ENCODE data around the gene HSD17B13. TPM values are rescaled to one million over a fixed set of nuclear protein-coding genes. Genes with fewer than 3 reads are reported as not detected.

The HSD17B13 gene
- total and polyA plus RNA-seq, 4 donors = 0.15 to 3.1 (median 0.68) TPM

- Histone ChIP-seq H3K36me3 (ENCODE audit: control insufficient read depth in 4 of 4, insufficient read depth in 4 of 4, low read length in 4 of 4) (no peaks in the 10 kb centered on the region), H3K9me3 (ENCODE audit: control insufficient read depth in 4 of 4, insufficient read depth in 3 of 4, low read length in 3 of 4) (no peaks in the 10 kb centered on the region), H3K4me1 (ENCODE audit: control insufficient read depth in 5 of 5, insufficient read depth in 5 of 5, low read length in 5 of 5) (peaks cover 0 to 4% (median 0%) of the 10 kb centered on the region in 5 donors), H3K27me3 (ENCODE audit: control insufficient read depth in 3 of 3, insufficient read depth in 3 of 3, low read length in 2 of 3) (no peaks in the 10 kb centered on the region), H3K9ac (ENCODE audit: insufficient read depth in 1 of 2, low read length in 2 of 2) (no peak overlapping the region), H3K27ac (ENCODE audit: low read depth in 1 of 2, low read length in 1 of 2) (no peak overlapping the region), H3K4me3 (no peak overlapping the region)
- DNase-seq (no peak), ATAC-seq (ENCODE audit: insufficient read depth, low FRiP score) (no peak)
- no peak for TF ChIP-seq CTCF (IDR thresholded peaks at IDR 0.05; ENCODE audit: control extremely low read depth, extremely low read depth)
- 93 to 95% methylated on average over 1 of the region's 1 CpG for WGBS, 2 donors
These were observed 66.9 kb downstream of the HSD17B13 start for GRCh38 chr4:87255755-87256154.

Small RNAs within 50 kb of the gene (small RNA-seq; reads per million reads assigned to genes)
- not detected for gene MIR5705 (ENCODE audit: low replicate concordance)

Other genes with a start within 250 kb of the HSD17B13 start
- gene KLHL8, start 102.3 kb downstream of the HSD17B13 start, total RNA-seq = 10 to 100 TPM; 12.4 to 23.1 TPM
- 1 to 10 TPM; 3.3 to 7.4 TPM for gene KLHL8, start 102.3 kb downstream of the HSD17B13 start, polyA plus RNA-seq
- gene HSD17B11, start 68.3 kb upstream of the HSD17B13 start, total RNA-seq = 100 to 1,000 TPM in 1 of 2 donors, 10 to 100 TPM in 1; 57.8 to 109 TPM
- gene HSD17B11, start 68.3 kb upstream of the HSD17B13 start, polyA plus RNA-seq = 10 to 100 TPM; 43.0 to 53.0 TPM
- gene NUDT9, start 99.7 kb upstream of the HSD17B13 start, total RNA-seq = 10 to 100 TPM; 20.1 to 27.4 TPM
- gene NUDT9, start 99.7 kb upstream of the HSD17B13 start, polyA plus RNA-seq = 10 to 100 TPM; 37.9 to 72.8 TPM
- 100 to 1,000 TPM; 294 to 422 TPM for gene SPARCL1, start 206.5 kb upstream of the HSD17B13 start, total RNA-seq
- 100 to 1,000 TPM in 1 of 2 donors, 10 to 100 TPM in 1; 93.2 to 486 TPM for gene SPARCL1, start 206.5 kb upstream of the HSD17B13 start, polyA plus RNA-seq